ENCODE results near the gene LANCL1.

GRCh38 chr2:210454336-210454735, 22.2 kb downstream of the LANCL1 start:
- TF ChIP-seq, protein P1, sequence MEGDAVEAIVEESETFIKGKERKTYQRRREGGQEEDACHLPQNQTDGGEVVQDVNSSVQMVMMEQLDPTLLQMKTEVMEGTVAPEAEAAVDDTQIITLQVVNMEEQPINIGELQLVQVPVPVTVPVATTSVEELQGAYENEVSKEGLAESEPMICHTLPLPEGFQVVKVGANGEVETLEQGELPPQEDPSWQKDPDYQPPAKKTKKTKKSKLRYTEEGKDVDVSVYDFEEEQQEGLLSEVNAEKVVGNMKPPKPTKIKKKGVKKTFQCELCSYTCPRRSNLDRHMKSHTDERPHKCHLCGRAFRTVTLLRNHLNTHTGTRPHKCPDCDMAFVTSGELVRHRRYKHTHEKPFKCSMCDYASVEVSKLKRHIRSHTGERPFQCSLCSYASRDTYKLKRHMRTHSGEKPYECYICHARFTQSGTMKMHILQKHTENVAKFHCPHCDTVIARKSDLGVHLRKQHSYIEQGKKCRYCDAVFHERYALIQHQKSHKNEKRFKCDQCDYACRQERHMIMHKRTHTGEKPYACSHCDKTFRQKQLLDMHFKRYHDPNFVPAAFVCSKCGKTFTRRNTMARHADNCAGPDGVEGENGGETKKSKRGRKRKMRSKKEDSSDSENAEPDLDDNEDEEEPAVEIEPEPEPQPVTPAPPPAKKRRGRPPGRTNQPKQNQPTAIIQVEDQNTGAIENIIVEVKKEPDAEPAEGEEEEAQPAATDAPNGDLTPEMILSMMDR (IDR thresholded peaks at IDR 0.05): no peak
- no peak for TF ChIP-seq POLR2A (IDR thresholded peaks at IDR 0.05)

Data from lower leg skin (tissue), 3 donors.